Testis (tissue), 3 donors: Measurements from ENCODE around the gene GRIK4. TPM values are rescaled to one million over a fixed set of nuclear protein-coding genes. Genes with fewer than 3 reads are reported as not detected.

Source experiments
- DNase-seq: peaks from one replicate; pipeline ENCODE4 v3.0.0-alpha.2; 2019
- H3K27ac ChIP-seq, 2 donors: fragments of 200-600 bp; sonication (generic); one replicate each; pipeline ENCODE4 v1.5.1; 2019
- H3K27me3 ChIP-seq: fragments of 200-600 bp; sonication (generic); one replicate; pipeline ENCODE4 v1.5.1; 2019
- H3K36me3 ChIP-seq: fragments of 200-600 bp; sonication (generic); one replicate; pipeline ENCODE4 v1.5.1; 2017; ENCODE audit warnings: low read depth; ENCODE audit errors: missing control alignments
- H3K4me1 ChIP-seq: fragments of 200-600 bp; sonication (generic); one replicate; pipeline ENCODE4 v1.5.1; 2019
- H3K4me3 ChIP-seq, 2 donors: fragments of 200-600 bp; sonication (generic); one replicate each; pipeline ENCODE4 v1.5.1; 2017 to 2019
- H3K9me3 ChIP-seq: fragments of 200-600 bp; sonication (generic); one replicate; pipeline ENCODE4 v1.5.1; 2017
- CTCF ChIP-seq, 3 experiments: fragments of 450-650 bp in 2 of 3; fragments of 200-600 bp in 1 of 3; sonication (generic) in 1 of 3; IDR thresholded peaks; one replicate each; pipeline ENCODE4 v1.5.1; 2016 to 2019; ENCODE audit warnings: antibody characterized with exemption in 3 of 3, mild to moderate bottlenecking in 2 of 3, moderate library complexity in 1 of 3
- POLR2A ChIP-seq: fragments of 450-650 bp; IDR thresholded peaks from one replicate; pipeline ENCODE4 v1.6.1; 2017; ENCODE audit warnings: antibody characterized with exemption, mild to moderate bottlenecking, moderate library complexity
- WGBS, 2 donors: methylation state at CpG; one replicate each; pipeline ENCODE4 v1.1.5; 2018; 5-methylcytosine and 5-hydroxymethylcytosine counted together
- intact Hi-C: fragments of 100-400 bp; cut with DNase I; formaldehyde crosslinking; loops from one replicate; pipeline ENCODE4 v1.15.1; 2023; ENCODE audit warnings: low total_unique reads
- polyA plus RNA-seq: library from polyadenylated mRNA; stranded (reverse); fragments of 350-450 nt; fragmentation: Illumina TruSeq; extraction: RNeasy Lipid Tissue Mini Kit (QIAGEN cat#74804); gene quantifications from one replicate; pipeline ENCODE4 v1.2.3, GENCODE V29; 2014; ENCODE audit warnings: low read depth, low replicate concordance; ENCODE audit not compliant: insufficient read depth
- total RNA-seq, 2 donors: library from RNA; depleted of rRNA; stranded (reverse); fragments of >200 nt; gene quantifications; one replicate each; pipeline ENCODE4 v1.2.3, GENCODE V29; 2016

The GRIK4 gene
- total and polyA plus RNA-seq, 3 donors from 2014 or later: 2.6 to 3.0 (median 2.6) TPM

DNA sequence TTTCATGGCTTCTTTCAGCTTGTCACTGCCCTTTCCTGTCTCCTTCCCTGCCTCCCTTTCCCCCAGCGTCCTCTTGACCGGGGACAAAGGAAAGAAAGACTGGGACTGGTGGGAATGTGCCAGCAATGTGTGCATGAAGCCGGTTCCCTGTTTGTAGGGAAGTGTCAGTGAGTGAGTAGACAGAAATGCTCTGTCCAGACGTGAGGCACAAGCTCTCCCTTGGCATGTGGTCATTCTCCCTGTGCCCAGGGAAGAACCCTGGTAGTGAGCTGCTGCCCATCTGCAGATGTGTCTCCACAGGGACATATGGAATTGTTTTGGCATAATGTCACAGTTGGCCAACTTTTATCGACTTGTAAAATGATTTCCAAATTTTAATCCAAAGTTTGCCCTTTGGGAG is 426.0 kb downstream of the GRIK4 start:
- H3K36me3 ChIP-seq: no peaks in the 10 kb centered on the region
- no peak overlapping the region for H3K4me3 ChIP-seq
- no peaks in the 10 kb centered on the region for H3K4me1 ChIP-seq
- intact Hi-C loops: no loop called here
- no peaks in the 10 kb centered on the region for H3K9me3 ChIP-seq
- 63 to 72% methylated on average over 5 of the region's 5 CpGs for WGBS, 2 donors
- H3K27me3 ChIP-seq: no peaks in the 10 kb centered on the region
- H3K27ac ChIP-seq: no peak overlapping the region
- no peak for DNase-seq
- TF ChIP-seq POLR2A: no peak
- no peak for TF ChIP-seq CTCF (IDR thresholded peaks at IDR 0.05)

DNA sequence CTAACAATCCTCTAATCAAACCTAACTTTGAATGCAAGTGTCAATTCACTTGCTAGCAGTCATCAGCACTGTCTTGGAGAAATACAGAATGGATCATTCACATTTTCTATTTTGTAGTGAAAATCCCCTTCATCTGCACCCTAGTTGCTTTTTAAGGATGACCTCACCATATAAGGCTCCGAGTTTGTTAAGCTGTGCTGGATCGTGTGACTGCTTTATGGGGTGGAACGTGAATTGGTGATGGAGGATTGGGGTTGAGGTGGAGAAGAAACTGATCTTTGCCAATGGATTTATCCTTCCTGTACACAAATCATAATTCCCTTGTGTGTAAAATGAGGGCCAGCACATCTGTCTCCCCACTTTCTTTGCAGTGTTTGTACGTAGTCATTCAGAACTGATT is 426.7 kb downstream of the GRIK4 start:
- Histone ChIP-seq H3K4me1 (no peaks in the 10 kb centered on the region), H3K9me3 (no peaks in the 10 kb centered on the region), H3K36me3 (no peaks in the 10 kb centered on the region), H3K27ac (no peak overlapping the region), H3K27me3 (no peaks in the 10 kb centered on the region), H3K4me3 (no peak overlapping the region)
- no peak for DNase-seq
- intact Hi-C loops: no loop called here
- 50 to 58% methylated on average over 4 of the region's 4 CpGs for WGBS, 2 donors
- no peak for TF ChIP-seq CTCF (IDR thresholded peaks at IDR 0.05)
- no peak for TF ChIP-seq POLR2A

DNA sequence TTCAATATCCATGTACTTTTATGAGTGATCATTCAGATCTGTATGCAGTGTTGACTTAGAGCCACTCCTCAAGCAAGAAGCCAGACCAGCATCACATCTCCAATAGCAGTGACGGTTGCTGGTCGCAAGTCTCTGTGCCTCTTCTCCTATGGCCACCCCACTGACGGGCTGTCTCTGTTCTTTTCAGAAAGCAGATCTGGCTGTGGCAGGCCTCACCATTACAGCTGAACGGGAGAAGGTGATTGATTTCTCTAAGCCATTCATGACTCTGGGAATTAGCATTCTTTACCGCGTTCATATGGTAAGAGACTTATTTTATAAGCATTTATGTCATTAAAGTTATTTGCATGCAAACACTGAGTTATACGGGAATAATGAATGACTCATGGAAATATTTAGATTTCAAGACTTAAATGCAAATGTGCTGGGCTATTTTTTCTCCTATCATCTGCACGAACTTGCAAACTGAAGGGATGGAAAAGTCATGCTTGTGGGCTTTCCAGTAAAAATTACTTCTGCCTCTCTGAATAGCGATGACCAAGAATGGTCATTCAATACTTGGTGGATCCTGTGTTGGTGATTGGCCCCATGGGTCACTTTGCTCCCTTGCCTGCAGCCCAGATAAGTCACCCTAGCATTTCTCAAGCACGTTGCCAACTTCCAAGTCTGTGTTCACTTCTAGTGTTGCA is 428.8 kb downstream of the GRIK4 start:
- no peaks in the 10 kb centered on the region for H3K36me3 ChIP-seq
- 88 to 92% methylated on average over 10 of the region's 10 CpGs for WGBS, 2 donors
- TF ChIP-seq POLR2A (no peak), CTCF (IDR thresholded peaks at IDR 0.05) (no peak)

DNA sequence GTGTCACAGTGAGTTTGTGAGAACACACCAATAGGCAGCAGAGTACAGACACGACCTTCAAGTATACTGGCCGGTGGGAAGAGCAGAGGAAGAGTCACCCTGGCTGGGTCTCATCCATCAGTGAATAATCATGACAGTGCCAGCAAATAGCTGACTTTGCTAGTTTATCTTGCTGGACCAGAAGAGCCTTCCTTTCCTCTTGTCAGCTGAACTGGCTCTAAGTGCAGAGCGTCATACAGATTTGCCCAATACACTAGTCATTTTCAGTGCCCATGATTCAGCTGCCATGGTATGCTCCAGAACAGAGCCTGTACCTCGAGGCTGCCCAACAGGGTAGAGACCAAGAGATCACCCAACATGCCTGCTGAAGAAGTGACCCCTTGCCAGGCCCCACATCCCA is 429.5 kb downstream of the GRIK4 start:
- no peak for DNase-seq
- no peak overlapping the region for H3K4me3 ChIP-seq
- intact Hi-C loops: no loop called here
- 80 to 87% methylated on average over 3 to 4 of the region's 4 CpGs for WGBS, 2 donors
- no peaks in the 10 kb centered on the region for H3K36me3 ChIP-seq
- no peaks in the 10 kb centered on the region for H3K9me3 ChIP-seq
- H3K27me3 ChIP-seq: no peaks in the 10 kb centered on the region
- H3K4me1 ChIP-seq: no peaks in the 10 kb centered on the region
- no peak overlapping the region for H3K27ac ChIP-seq
- TF ChIP-seq POLR2A: no peak
- TF ChIP-seq CTCF (IDR thresholded peaks at IDR 0.05): no peak

More for the DNA sequence above, 428.8 kb downstream of the GRIK4 start:
- Histone ChIP-seq H3K4me3 (no peak overlapping the region), H3K27me3 (no peaks in the 10 kb centered on the region), H3K9me3 (no peaks in the 10 kb centered on the region), H3K4me1 (no peaks in the 10 kb centered on the region), H3K27ac (no peak overlapping the region)
- intact Hi-C loops: no loop called here
- DNase-seq: no peak

GRCh38 chr11:120942701-120943100 is 431.2 kb downstream of the GRIK4 start:
- Histone ChIP-seq H3K27me3 (no peaks in the 10 kb centered on the region), H3K9me3 (no peaks in the 10 kb centered on the region), H3K27ac (no peak overlapping the region), H3K4me1 (no peaks in the 10 kb centered on the region), H3K36me3 (no peaks in the 10 kb centered on the region), H3K4me3 (no peak overlapping the region)
- DNase-seq: no peak
- TF ChIP-seq CTCF (IDR thresholded peaks at IDR 0.05) (no peak), POLR2A (no peak)
- intact Hi-C loops: no loop called here
- 75 to 83% methylated on average over 2 of the region's 2 CpGs for WGBS, 2 donors
